K562 (cell line): Measurements from ENCODE around the gene RELA. TPM values are rescaled to one million over a fixed set of nuclear protein-coding genes. Genes with fewer than 3 reads are reported as not detected.

ENCODE experiments used
- C11orf30 ChIP-seq: fragments of 450-650 bp; IDR thresholded peaks from 2 replicates; pipeline ENCODE4 v1.6.1; 2016; ENCODE audit warnings: low read depth, mild to moderate bottlenecking
- GABPB1 ChIP-seq: sonication (generic); formaldehyde crosslinking; IDR thresholded peaks from 2 replicates; pipeline ENCODE4 v1.8.0; 2022; ENCODE audit warnings: mild to moderate bottlenecking, missing genetic modification reagents
- HMG20B ChIP-seq: fragments of 250-450 bp; sonication (Bioruptor Pico); IDR thresholded peaks from 2 replicates; pipeline ENCODE4 v1.5.0; 2021; ENCODE audit warnings: mild to moderate bottlenecking
- MAFK ChIP-seq: IDR thresholded peaks from 2 replicates; pipeline ENCODE4 v1.6.1; 2011; ENCODE audit warnings: low read length, improper control_type of control experiment
- PHTF2 ChIP-seq: fragments of 250-450 bp; sonication (Bioruptor Pico); IDR thresholded peaks from 2 replicates; pipeline ENCODE4 v1.5.0; 2021; ENCODE audit warnings: mild to moderate bottlenecking
- POLR2A ChIP-seq: fragments of 450-650 bp; conservative IDR thresholded peaks from 2 replicates; pipeline ENCODE4 v1.6.1; 2016
- POLR3G ChIP-seq: IDR thresholded peaks from 2 replicates; pipeline ENCODE4 v1.6.1; 2011; ENCODE audit not compliant: insufficient read length, insufficient replicate concordance; ENCODE audit errors: extremely low read depth
- TAF7 ChIP-seq: fragments of 450-650 bp; IDR thresholded peaks from 2 replicates; pipeline ENCODE4 v1.6.1; 2016; ENCODE audit warnings: missing genetic modification characterization, missing compliant biosample characterization
- TCF3 ChIP-seq: sonication (generic); formaldehyde crosslinking; IDR thresholded peaks from 2 replicates; pipeline ENCODE4 v1.4.0; 2020; ENCODE audit warnings: mild to moderate bottlenecking, missing genetic modification reagents
- TFAM ChIP-seq: fragments of 250-450 bp; sonication (Bioruptor Pico); conservative IDR thresholded peaks from 2 replicates; pipeline ENCODE4 v1.5.0; 2021; ENCODE audit warnings: mild to moderate bottlenecking, moderate library complexity
- TRIM28 ChIP-seq: fragments of 450-650 bp; IDR thresholded peaks from 2 replicates; pipeline ENCODE4 v1.6.1; 2017
- polyA plus RNA-seq, 8 experiments: library from polyadenylated mRNA; depleted of rRNA in 4 of 8; stranded (reverse) in 5 of 8; unstranded in 3 of 8; fragments of >200 nt; fragmentation: Nextera tagmentation in 2 of 8; fragmentation: Illumina TruSeq in 1 of 8; extraction: Ambion mirVana in 2 of 8; extraction: Trizol in 1 of 8; gene quantifications; 2 replicates each; pipeline versions ENCODE4 v1.2.1 to v1.2.3, GENCODE V29; 2011 to 2014; ENCODE audit warnings: inconsistent platforms in 1 of 8, missing spikeins in 1 of 8
- total RNA-seq, 7 experiments: library from RNA; depleted of rRNA in 6 of 7; stranded (reverse); fragments of >200 nt in 6 of 7; fragmentation: Illumina TruSeq in 2 of 7; extraction: Trizol in 2 of 7; gene quantifications; 2 replicates each; pipeline versions ENCODE4 v1.2.1 to v1.2.3, GENCODE V29; 2011 to 2021; ENCODE audit warnings: low replicate concordance in 1 of 7
- TF ChIP-seq, protein P1 (sequence below): sonication (generic); formaldehyde crosslinking; IDR thresholded peaks from 2 replicates; pipeline ENCODE4 v1.8.0; 2022; ENCODE audit warnings: mild to moderate bottlenecking, missing genetic modification reagents
- TF ChIP-seq, protein P2 (sequence below): sonication (generic); formaldehyde crosslinking; IDR thresholded peaks from 2 replicates; pipeline ENCODE4 v1.8.0; 2023; ENCODE audit warnings: mild to moderate bottlenecking, missing genetic modification reagents
- TF ChIP-seq, protein P3 (sequence below): fragments of 250-450 bp; sonication (Bioruptor Pico); IDR thresholded peaks from 2 replicates; pipeline ENCODE4 v1.8.0; 2022; ENCODE audit warnings: moderate library complexity, mild to moderate bottlenecking, inconsistent platforms

Gene RELA
- total and polyA plus RNA-seq, 9 of the 15 experiments (the other 6 are each of a cell fraction or from before 2014, with no cell fraction given), result 6.0 to 67.4 (median 20.6) TPM

DNA sequence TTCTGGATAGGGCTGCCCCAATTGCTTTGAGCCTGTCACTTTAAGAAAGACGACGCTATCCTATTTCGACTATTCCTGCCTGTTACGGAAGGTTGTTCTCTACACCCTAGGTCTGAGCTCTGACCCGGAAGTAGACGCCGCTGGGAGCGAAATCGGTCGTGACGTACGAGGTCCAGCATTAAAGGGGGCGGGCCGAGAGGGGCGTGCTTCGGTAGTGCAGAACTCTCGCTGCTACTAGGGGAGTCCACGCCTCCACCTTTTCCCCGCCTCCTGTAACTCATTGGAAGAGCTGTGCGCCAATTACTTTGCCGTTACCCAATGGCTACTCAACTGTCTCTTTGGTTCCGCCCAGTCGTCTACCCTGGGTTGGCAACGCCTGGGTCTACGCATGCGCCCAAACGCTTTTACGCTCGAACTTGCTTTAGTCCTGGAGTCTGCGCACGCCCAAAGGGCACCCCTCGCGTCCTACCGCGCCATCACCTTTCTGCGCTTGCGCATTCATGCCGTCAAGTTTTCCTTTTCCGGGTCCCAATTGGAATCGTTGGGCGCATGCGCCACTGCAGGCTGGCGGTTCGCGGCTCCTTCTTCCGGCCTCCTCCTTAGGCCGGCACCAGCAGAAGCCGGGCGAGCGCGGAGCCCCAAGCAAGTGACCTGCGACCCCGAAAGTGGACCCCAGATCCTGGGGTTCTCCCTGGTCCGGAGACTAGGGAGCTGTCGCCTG, 47.3 kb downstream of the RELA start, which contains the start of gene PCNX3 (continued):
- TF ChIP-seq, protein P1, sequence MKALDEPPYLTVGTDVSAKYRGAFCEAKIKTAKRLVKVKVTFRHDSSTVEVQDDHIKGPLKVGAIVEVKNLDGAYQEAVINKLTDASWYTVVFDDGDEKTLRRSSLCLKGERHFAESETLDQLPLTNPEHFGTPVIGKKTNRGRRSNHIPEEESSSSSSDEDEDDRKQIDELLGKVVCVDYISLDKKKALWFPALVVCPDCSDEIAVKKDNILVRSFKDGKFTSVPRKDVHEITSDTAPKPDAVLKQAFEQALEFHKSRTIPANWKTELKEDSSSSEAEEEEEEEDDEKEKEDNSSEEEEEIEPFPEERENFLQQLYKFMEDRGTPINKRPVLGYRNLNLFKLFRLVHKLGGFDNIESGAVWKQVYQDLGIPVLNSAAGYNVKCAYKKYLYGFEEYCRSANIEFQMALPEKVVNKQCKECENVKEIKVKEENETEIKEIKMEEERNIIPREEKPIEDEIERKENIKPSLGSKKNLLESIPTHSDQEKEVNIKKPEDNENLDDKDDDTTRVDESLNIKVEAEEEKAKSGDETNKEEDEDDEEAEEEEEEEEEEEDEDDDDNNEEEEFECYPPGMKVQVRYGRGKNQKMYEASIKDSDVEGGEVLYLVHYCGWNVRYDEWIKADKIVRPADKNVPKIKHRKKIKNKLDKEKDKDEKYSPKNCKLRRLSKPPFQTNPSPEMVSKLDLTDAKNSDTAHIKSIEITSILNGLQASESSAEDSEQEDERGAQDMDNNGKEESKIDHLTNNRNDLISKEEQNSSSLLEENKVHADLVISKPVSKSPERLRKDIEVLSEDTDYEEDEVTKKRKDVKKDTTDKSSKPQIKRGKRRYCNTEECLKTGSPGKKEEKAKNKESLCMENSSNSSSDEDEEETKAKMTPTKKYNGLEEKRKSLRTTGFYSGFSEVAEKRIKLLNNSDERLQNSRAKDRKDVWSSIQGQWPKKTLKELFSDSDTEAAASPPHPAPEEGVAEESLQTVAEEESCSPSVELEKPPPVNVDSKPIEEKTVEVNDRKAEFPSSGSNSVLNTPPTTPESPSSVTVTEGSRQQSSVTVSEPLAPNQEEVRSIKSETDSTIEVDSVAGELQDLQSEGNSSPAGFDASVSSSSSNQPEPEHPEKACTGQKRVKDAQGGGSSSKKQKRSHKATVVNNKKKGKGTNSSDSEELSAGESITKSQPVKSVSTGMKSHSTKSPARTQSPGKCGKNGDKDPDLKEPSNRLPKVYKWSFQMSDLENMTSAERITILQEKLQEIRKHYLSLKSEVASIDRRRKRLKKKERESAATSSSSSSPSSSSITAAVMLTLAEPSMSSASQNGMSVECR (CRISPR knock-in tag), result peak; percentile 10; the same call in 1 of the 2 replicates
- TF ChIP-seq TAF7 (peak; percentile 37; the same call in 1 of the 2 replicates), C11orf30 (peak; percentile 86), HMG20B (CRISPR knock-in tag) (no peak), PHTF2 (no peak), POLR3G (no peak), MAFK (no peak), TCF3 (no peak), POLR2A (peak; percentile 84), TFAM (CRISPR knock-in tag) (no peak), GABPB1 (CRISPR knock-in tag) (peak; percentile 99), TRIM28 (no peak)
- TF ChIP-seq, protein P2, sequence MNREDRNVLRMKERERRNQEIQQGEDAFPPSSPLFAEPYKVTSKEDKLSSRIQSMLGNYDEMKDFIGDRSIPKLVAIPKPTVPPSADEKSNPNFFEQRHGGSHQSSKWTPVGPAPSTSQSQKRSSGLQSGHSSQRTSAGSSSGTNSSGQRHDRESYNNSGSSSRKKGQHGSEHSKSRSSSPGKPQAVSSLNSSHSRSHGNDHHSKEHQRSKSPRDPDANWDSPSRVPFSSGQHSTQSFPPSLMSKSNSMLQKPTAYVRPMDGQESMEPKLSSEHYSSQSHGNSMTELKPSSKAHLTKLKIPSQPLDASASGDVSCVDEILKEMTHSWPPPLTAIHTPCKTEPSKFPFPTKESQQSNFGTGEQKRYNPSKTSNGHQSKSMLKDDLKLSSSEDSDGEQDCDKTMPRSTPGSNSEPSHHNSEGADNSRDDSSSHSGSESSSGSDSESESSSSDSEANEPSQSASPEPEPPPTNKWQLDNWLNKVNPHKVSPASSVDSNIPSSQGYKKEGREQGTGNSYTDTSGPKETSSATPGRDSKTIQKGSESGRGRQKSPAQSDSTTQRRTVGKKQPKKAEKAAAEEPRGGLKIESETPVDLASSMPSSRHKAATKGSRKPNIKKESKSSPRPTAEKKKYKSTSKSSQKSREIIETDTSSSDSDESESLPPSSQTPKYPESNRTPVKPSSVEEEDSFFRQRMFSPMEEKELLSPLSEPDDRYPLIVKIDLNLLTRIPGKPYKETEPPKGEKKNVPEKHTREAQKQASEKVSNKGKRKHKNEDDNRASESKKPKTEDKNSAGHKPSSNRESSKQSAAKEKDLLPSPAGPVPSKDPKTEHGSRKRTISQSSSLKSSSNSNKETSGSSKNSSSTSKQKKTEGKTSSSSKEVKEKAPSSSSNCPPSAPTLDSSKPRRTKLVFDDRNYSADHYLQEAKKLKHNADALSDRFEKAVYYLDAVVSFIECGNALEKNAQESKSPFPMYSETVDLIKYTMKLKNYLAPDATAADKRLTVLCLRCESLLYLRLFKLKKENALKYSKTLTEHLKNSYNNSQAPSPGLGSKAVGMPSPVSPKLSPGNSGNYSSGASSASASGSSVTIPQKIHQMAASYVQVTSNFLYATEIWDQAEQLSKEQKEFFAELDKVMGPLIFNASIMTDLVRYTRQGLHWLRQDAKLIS (CRISPR knock-in tag), result no peak
- TF ChIP-seq, protein P3, sequence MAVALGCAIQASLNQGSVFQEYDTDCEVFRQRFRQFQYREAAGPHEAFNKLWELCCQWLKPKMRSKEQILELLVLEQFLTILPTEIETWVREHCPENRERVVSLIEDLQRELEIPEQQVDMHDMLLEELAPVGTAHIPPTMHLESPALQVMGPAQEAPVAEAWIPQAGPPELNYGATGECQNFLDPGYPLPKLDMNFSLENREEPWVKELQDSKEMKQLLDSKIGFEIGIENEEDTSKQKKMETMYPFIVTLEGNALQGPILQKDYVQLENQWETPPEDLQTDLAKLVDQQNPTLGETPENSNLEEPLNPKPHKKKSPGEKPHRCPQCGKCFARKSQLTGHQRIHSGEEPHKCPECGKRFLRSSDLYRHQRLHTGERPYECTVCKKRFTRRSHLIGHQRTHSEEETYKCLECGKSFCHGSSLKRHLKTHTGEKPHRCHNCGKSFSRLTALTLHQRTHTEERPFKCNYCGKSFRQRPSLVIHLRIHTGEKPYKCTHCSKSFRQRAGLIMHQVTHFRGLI, result no peak
